Epithelial cell of prostate (primary cell): Measurements from ENCODE around the gene ANO9.
"Not testable (repeated sequence)": the region's sequence is repeated elsewhere in the genome, so short reads cannot be mapped to it uniquely, and the experiment has no call there.

Experiments
- DNase-seq: peaks from one replicate; pipeline ENCODE4 v3.0.0-alpha.2; 2011; ENCODE audit warnings: low read depth, low spot score
- H3K27ac ChIP-seq: fragments of 450-650 bp; 2 replicates; pipeline ENCODE4 v1.5.1; 2017; ENCODE audit warnings: mild to moderate bottlenecking

The ANO9 gene

GRCh38 chr11:472272-472671, 30.5 kb upstream of the ANO9 start:
- no peak for DNase-seq
- H3K27ac ChIP-seq = no peak overlapping the region

DNA sequence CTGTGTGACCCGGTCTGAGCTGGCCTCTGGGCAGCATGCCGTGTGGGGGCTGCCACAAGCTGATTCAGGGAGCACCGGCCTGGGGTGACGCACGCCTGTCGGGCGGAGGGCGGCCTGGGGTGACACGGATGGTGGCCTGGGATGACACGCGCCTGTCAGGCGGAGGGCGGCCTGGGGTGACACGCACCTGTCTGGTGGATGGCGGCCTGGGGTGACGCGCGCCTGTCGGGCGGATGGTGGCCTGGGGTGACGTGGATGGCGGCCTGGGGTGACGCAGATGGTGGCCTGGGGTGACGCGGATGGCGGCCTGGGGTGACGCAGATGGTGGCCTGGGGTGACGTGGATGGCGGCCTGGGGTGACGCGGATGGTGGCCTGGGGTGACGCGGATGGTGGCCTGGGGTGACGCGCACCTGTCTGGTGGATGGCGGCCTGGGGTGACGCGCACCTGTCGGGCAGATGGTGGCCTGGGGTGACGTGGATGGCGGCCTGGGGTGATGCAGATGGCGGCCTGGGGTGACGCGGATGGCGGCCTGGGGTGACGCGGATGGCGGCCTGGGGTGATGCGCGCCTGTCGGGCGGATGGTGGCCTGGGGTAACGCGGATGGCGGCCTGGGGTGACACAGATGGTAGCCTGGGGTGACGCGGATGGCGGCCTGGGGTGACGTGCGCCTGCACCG, 29.8 kb upstream of the ANO9 start:
- DNase-seq = no peak
- no peak overlapping the region for H3K27ac ChIP-seq

- peak overlapping the region; percentile 29 for H3K27ac ChIP-seq
- DNase-seq = no peak
Observed at GRCh38 chr11:469684-470560, 28.1 kb upstream of the ANO9 start.

DNA sequence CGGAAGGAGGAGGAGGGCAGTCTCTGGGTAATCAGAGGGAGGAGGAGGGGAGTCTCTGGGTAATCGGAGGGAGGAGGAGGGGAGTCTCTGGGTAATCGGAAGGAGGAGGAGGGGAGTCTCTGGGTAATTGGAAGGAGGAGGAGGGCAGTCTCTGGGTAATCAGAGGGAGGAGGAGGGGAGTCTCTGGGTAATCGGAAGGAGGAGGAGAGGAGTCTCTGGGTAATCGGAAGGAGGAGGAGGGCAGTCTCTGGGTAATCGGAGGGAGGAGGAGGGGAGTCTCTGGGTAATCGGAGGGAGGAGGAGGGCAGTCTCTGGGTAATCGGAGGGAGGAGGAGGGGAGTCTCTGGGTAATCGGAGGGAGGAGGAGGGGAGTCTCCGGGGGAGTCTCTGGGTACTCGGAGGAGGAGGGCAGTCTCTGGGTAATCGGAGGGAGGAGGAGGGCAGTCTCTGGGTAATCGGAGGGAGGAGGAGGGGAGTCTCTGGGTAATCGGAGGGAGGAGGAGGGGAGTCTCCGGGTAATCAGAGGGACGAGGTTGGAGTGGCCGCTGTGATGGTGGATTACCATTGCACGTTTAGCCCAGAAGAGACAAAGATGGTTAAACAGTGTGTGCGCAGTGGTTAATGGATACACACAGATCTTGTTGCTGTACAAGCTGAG, 27.3 kb upstream of the ANO9 start:
- peak overlapping the region; percentile 29 for H3K27ac ChIP-seq
- not testable (repeated sequence) for DNase-seq

DNA sequence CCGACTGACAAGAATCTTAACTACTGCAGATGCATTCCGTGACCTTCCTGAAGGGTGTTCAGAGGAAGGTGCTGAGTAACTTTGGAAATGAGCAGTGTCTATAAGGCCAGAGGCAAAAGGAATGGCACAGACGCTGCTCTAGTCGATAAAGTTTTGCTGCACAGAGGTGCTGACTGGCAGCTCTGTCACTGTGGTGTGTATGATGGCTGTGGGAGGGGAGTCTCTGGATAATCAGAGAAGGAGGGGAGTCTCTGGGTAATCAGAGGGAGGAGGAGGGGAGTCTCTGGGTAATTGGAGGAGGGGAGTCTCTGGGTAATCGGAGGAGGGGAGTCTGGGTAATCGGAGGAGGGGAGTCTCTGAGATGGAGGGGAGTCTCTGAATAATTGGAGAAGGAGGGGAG, 26.7 kb upstream of the ANO9 start:
- DNase-seq = no peak

GRCh38 chr11:468036-468435, 26.2 kb upstream of the ANO9 start:
- DNase-seq = no peak
- H3K27ac ChIP-seq = no peak overlapping the region

More for the DNA sequence above, 26.7 kb upstream of the ANO9 start:
- H3K27ac ChIP-seq = no peak overlapping the region

- no peak overlapping the region for H3K27ac ChIP-seq
- DNase-seq = no peak
Observed at GRCh38 chr11:465896-466530, 24.2 kb upstream of the ANO9 start.

DNA sequence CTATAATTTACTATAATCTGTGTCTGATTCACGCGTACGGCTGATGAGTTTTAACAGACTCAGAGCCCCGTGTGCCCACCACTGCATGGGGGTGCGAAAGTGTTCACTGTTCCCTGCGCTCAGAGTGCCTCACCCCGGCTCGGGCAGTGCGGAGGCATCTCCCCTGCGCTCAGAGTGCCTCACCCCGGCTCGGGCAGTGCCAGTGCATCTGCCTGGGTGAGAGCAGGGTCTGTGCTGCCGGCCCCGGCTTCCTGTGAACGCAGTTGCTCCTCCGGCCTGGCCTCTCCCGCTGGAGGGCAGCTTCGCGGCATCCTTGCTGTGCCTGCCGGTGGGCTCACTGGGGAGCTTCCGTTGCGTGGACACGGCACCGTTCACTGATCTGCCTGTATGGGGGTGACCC, 22.5 kb upstream of the ANO9 start:
- no peak for DNase-seq
- no peak overlapping the region for H3K27ac ChIP-seq

DNA sequence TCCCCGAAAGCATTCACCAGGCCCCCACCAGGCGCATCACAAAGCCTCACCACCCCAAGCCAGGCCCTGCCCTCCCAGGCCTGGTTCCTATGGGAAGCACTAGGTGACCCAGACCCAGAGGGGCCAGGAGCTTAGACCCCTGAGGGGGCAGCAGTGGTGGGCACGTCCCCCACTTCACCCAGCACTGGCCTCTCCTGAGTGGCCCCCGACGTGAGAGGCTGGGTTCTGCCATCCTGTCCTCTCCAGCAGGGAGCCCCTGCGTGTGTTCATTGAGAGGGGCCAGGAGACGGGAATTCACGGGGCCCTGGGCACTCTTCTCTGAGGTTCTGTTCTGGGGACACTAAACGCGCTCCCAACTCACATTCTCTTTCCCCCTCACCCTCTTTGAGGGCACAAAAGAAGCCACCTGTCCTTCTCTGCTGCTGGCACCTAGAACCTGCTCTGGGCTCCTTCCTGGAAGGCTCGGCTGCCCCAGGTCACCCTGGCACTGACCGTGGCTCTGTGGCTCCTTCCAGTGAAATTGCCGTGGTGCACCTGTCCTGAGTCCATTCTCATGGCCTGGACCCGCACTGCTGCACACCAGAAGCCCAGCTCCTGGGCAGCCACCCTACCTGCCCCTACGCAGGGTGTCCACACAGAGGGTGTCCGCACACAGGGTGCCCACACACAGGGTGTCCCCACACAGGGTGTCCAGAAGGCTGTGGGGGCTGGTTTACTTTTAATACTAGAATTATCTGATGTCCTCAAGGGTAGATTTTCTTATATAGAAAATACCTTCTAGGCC, 20.5 kb upstream of the ANO9 start:
- H3K27ac ChIP-seq = no peak overlapping the region
- DNase-seq = no peak

DNA sequence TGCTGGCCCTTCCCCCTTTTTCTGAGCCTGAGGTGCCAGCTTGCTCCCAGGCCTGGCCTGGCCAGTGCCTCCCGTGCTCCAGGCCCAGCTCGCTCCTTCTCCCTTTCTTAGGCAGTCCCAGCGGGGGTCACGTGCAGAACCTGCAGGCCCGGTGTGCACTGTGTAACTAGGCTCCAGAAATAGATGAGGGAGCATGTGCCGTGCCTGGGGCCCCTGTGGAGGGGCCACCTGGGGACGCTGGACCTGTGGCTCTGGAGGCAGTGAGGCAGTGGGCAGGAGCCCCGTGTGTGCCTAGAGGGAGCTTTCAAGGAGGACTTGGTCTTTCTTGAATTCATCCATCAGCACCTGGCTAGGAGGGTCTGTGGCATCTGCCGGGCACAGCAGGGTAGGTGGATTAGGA, 19.8 kb upstream of the ANO9 start:
- DNase-seq = no peak

DNA sequence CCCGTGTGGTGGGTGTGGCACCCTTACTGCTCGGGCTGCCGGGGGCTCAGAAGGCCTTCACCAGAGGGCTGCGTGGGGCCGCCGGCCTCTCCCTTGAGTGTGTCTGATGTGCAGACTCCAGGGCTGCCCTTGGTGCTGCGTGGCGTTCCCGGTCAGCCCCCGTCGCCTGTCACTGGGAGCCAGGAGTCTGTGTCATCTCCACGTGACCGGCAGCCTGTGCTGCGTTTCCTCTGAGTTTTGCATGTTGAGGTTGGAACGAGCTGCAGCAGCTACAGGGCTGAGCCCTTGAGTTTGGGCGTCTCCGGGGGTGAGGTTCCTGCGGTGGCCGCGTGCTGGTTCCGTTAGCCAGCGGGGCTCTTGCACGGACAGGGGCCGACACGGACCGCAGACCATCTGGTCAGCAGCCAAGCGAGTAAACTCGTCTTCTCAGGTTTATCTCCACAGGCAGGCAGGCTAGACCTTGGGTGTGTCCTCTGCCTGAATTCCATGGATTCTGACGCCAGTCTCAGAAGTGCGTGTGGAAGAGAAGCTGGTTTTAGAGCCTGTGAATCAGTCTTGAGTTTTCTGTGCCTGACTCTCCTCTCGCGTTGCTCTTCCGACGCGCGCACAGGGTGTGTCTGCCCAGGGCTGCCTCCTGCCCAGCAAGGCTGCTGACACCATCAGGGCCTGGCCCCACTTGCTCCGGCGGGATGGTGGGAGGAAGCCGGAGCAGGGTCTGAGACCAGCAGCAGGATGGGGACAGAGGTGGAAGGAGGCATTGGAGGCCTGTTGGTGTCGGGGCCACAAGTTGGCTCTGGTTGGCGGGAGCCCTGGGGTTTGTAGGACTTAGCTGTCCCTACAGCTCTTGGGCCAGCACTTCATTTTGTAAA, 18.8 kb upstream of the ANO9 start:
- H3K27ac ChIP-seq = no peak overlapping the region
- DNase-seq = no peak

More for the DNA sequence above, 19.8 kb upstream of the ANO9 start:
- no peak overlapping the region for H3K27ac ChIP-seq

GRCh38 chr11:459511-460220, 17.9 kb upstream of the ANO9 start:
- no peak for DNase-seq
- no peak overlapping the region for H3K27ac ChIP-seq

GRCh38 chr11:457111-457760, 15.4 kb upstream of the ANO9 start:
- H3K27ac ChIP-seq = no peak overlapping the region
- no peak for DNase-seq

- DNase-seq = no peak
- H3K27ac ChIP-seq = no peak overlapping the region
Observed at GRCh38 chr11:456533-456932, 14.7 kb upstream of the ANO9 start.

DNA sequence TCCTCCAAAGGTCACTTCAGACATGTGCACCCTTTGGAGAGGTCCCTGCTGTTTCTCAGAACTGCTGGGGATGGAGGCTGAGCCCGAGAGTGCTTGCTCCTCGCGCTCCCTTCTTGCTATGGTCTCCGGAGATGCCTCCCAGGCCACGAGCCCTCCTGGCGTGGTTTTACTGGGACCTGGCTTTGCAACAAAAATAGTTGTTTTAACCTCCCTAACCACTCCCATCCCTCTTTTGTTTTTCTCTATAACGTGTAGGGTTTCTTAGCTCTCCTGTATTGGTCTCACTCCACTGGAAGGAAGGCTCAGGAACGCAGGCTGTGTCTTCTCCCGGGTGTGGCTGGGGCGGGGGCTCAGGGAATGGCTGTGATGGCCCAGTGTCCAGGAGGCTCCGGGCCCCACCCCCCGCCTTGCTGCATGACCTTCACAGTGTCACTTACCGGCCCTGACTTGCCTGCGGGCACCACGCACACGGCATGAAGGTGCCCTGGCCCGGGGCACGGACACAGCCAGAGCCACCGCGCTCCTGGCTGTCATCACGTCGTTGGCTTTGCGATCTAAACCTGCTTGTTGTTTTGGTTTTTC, 13.8 kb upstream of the ANO9 start:
- H3K27ac ChIP-seq = no peak overlapping the region
- DNase-seq = no peak

- no peak for DNase-seq
- H3K27ac ChIP-seq = no peak overlapping the region
Observed at GRCh38 chr11:454801-455565, 13.2 kb upstream of the ANO9 start.

DNA sequence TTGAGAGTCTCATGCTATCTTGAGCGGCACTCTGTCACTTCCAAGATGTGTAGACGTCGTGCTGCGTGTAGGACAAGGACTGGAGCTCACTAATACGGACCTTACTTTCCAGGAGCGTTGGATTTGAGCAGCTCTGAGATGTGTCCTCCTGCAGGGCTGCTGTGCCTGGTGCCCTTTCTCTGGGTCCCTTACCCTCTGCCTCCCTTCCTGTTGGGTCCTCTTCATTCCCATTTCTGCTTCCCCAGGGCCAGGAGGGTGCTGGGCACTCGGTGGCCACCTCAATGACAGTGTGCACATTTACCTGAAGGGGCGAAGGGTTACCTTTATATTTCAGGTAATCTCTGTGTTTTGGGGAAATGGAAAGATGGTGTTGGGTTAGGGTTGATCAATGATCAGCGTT, 12.2 kb upstream of the ANO9 start:
- no peak overlapping the region for H3K27ac ChIP-seq
- DNase-seq = no peak
